Gastroesophageal sphincter (tissue), 4 donors: ENCODE results near the gene RUNDC1. TPM values are rescaled to one million over a fixed set of nuclear protein-coding genes. Genes with fewer than 3 reads are reported as not detected.

Experiments
- ATAC-seq: fragments of 150-250 bp; one replicate; pipeline ENCODE4 v1.9.1; 2016; ENCODE audit warnings: mild to moderate bottlenecking, moderate library complexity
- H3K27ac ChIP-seq, 4 donors: fragments of 200-600 bp; sonication (generic) in 3 of 4; 1 replicate in 3 of 4; 2 replicates in 1 of 4; pipeline ENCODE4 v1.5.1; 2016 to 2019
- H3K27me3 ChIP-seq: fragments of 200-600 bp; sonication (generic); one replicate; pipeline ENCODE4 v1.5.1; 2019
- H3K36me3 ChIP-seq, 2 donors: fragments of 200-600 bp; sonication (generic); one replicate each; pipeline ENCODE4 v1.5.1; 2019; ENCODE audit warnings: control low read depth in 1 of 2
- H3K4me1 ChIP-seq, 3 donors: fragments of 200-600 bp; sonication (generic); 1 replicate in 2 of 3; 2 replicates in 1 of 3; pipeline ENCODE4 v1.5.1; 2016 to 2019; ENCODE audit warnings: control low read depth in 2 of 3
- H3K4me3 ChIP-seq, 2 donors: fragments of 200-600 bp; sonication (generic); one replicate each; pipeline ENCODE4 v1.5.1; 2019; ENCODE audit warnings: mild to moderate bottlenecking in 1 of 2, moderate library complexity in 1 of 2
- H3K9me3 ChIP-seq, 3 donors: fragments of 200-600 bp; sonication (generic); one replicate each; pipeline ENCODE4 v1.5.1; 2017 to 2019; ENCODE audit warnings: control low read depth in 2 of 3
- EP300 ChIP-seq: sonication (generic); formaldehyde crosslinking; IDR thresholded peaks from one replicate; pipeline ENCODE4 v1.6.1; 2017; ENCODE audit warnings: antibody characterized with exemption, mild to moderate bottlenecking
- POLR2A ChIP-seq, 2 donors: fragments of 450-650 bp; IDR thresholded peaks; one replicate each; pipeline ENCODE4 v1.6.1; 2017; ENCODE audit warnings: antibody characterized with exemption in 2 of 2, mild to moderate bottlenecking in 2 of 2, moderate library complexity in 1 of 2
- POLR2AphosphoS5 ChIP-seq: sonication (generic); formaldehyde crosslinking; IDR thresholded peaks from one replicate; pipeline ENCODE4 v1.6.1; 2017; ENCODE audit warnings: antibody characterized with exemption
- WGBS, 2 donors: methylation state at CpG; one replicate each; pipeline ENCODE4 v1.1.5; 2018; ENCODE audit warnings: low coverage in 1 of 2; 5-methylcytosine and 5-hydroxymethylcytosine counted together
- total RNA-seq, 4 donors: library from RNA; depleted of rRNA; stranded (reverse); fragments of >200 nt; gene quantifications; one replicate each; pipeline ENCODE4 v1.1.0, GENCODE V29; 2016
- TF ChIP-seq, protein P1 (sequence below), 4 experiments: fragments of 200-600 bp in 2 of 4; fragments of 450-650 bp in 2 of 4; sonication (generic) in 1 of 4; IDR thresholded peaks; one replicate each; pipeline ENCODE4 v1.5.1; 2017 to 2019; ENCODE audit warnings: antibody characterized with exemption in 4 of 4, mild to moderate bottlenecking in 2 of 4, moderate library complexity in 2 of 4

RUNDC1 gene
- total RNA-seq, 4 donors from 2014 or later: 16.4 to 20.9 (median 19.4) TPM

DNA sequence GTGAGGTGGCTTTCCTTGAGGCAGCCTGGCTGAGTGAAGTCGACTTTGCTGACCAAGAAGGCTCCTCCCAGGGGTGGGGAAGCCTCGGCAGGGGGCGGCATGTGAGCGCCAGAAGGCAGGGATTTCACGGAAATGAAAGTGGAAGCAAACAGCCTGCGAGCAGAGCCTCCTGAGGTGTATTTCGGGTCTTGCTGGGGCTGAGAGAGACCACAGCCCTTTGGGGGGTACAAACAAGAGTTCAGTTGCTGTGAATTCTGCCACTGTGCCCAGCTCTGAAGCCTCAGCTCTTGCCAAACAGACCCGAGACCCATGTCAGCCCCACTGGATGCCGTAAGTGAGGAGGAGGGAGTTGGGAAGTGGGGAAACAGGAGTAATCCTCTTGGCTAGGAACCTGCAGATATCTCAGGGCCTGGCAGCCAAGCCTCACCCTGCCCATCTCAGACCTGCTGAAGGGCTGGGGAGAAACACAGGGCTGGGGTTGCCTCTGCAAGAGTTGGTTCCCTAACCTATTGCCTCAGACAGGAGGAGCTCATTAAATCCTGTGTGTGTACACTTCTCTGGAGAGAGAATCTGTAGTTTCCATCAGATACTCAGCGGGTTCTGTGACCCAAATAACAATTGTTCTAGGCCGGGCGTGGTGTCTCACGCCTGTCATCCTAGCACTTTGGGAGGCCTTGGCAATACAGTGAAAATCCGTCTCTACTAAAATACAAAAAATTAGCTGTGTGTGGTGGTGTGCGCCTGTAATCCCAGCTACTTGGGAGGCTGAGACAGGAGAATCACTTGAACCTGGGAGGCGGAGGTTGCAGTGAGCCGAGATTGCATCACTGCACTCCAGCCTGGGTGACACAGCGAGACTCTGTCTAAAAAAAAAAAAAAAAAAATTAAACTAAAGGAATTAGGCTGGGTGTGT lies 26.5 kb downstream of the RUNDC1 start, which contains the start of gene IFI35:
IFI35 (plus strand) TSS at position 146 of the 913 bp plus-strand sequence; CDS start at position 310, 164 bp downstream.
- Histone ChIP-seq H3K4me1 (peaks cover 0 to 54% (median 3%) of the 10 kb centered on the region in 3 donors), H3K27me3 (no peaks in the 10 kb centered on the region), H3K9me3 (no peaks in the 10 kb centered on the region), H3K27ac (peak within 1 kb of the TSS; percentile 91 to 96 (median 92)), H3K4me3 (peak within 1 kb of the TSS; percentile 72 to 96), H3K36me3 (peaks cover 0 to 32% of the 10 kb centered on the region in 2 donors)
- TF ChIP-seq, protein P1, sequence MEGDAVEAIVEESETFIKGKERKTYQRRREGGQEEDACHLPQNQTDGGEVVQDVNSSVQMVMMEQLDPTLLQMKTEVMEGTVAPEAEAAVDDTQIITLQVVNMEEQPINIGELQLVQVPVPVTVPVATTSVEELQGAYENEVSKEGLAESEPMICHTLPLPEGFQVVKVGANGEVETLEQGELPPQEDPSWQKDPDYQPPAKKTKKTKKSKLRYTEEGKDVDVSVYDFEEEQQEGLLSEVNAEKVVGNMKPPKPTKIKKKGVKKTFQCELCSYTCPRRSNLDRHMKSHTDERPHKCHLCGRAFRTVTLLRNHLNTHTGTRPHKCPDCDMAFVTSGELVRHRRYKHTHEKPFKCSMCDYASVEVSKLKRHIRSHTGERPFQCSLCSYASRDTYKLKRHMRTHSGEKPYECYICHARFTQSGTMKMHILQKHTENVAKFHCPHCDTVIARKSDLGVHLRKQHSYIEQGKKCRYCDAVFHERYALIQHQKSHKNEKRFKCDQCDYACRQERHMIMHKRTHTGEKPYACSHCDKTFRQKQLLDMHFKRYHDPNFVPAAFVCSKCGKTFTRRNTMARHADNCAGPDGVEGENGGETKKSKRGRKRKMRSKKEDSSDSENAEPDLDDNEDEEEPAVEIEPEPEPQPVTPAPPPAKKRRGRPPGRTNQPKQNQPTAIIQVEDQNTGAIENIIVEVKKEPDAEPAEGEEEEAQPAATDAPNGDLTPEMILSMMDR (IDR thresholded peaks at IDR 0.05): peak in 3 of 4 experiments; percentile 4 to 80 (median 18)
- no peak for TF ChIP-seq EP300
- TF ChIP-seq POLR2A (IDR thresholded peaks at IDR 0.05): peak; percentile 30 to 40
- TF ChIP-seq POLR2AphosphoS5: peak; percentile 75
- ATAC-seq: peak; percentile 87
- WGBS, 2 donors: 5 to 26% methylated on average over 7 to 8 of the region's 18 CpGs

DNA sequence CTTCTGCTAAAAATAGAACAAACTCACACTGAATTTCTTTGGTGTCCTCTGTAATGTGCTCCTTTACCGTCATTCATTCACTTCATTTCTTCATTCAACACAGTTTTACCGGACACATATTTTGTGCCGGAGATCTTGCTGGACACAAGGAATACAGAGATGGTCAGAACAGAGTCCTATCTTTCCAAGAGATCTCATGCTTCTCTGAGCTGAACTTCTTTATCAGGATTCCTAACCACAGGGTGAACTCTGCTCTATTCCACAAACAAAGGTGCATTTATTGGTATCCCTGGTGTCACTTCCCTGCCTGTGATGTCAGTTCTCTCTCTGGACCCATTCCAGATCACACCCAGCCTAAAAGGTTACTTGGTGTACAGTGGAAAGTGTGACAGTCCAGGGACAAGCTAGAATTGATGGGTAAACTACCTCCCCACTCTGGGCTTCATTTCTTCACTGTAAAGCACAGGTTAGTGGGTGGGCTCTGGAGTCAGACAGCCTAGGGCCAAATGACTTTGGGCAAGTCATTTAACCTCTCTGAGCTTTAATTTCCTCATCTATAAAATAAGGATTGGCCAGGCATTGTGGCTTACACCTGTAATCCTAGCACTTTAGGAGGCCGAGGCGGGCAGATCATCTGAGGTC lies 30.4 kb downstream of the RUNDC1 start:
- H3K27ac ChIP-seq: peak overlapping the region in 3 of 4 donors; percentile 39 to 67 (median 41)
- WGBS, 2 donors: 72 to 95% methylated on average over 2 to 3 of the region's 5 CpGs
- H3K4me3 ChIP-seq: no peak overlapping the region
- no peaks in the 10 kb centered on the region for H3K27me3 ChIP-seq
- H3K36me3 ChIP-seq: peaks cover 0 to 40% of the 10 kb centered on the region in 2 donors
- H3K4me1 ChIP-seq: peaks cover 0 to 92% (median 28%) of the 10 kb centered on the region in 3 donors
- no peak for ATAC-seq
- TF ChIP-seq POLR2AphosphoS5 (no peak), EP300 (no peak), POLR2A (IDR thresholded peaks at IDR 0.05) (no peak)
- TF ChIP-seq, protein P1 (IDR thresholded peaks at IDR 0.05): no peak
- H3K9me3 ChIP-seq: no peaks in the 10 kb centered on the region

DNA sequence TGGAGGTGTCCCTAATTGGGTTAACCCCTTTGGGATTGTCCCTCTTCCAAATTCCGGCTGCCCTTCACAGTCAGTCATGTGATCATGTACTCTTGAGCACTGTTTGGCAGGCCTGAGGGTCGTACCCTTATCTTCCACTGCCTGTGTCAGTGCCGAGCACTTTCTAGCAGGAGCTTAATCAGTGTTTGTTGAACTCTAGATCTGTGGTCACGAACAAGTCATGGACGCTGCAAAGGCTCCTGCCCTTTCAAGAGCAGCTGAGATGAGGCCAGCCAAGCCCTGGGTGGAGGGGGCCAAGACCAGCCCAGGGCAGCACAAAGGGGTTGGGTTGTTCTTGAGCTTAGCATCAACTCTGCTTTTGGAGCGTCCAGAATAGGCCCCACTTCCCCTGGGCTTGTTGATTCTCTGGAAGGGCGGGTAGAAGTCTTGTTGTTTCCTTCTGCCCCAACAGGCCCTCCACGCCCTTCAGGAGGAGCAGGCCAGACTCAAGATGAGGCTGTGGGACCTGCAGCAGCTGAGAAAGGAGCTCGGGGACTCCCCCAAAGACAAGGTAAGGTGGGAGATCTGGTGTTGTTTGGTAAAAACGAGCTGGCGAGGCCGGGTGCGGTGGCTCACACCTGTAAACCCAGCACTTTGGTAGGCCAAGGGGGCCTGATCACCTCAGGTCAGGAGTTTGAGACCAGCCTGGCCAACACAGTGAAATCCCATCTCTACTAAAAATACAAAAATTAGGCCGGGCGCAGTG lies 31.5 kb downstream of the RUNDC1 start:
- peaks cover 0 to 95% (median 36%) of the 10 kb centered on the region in 3 donors for H3K4me1 ChIP-seq

DNA sequence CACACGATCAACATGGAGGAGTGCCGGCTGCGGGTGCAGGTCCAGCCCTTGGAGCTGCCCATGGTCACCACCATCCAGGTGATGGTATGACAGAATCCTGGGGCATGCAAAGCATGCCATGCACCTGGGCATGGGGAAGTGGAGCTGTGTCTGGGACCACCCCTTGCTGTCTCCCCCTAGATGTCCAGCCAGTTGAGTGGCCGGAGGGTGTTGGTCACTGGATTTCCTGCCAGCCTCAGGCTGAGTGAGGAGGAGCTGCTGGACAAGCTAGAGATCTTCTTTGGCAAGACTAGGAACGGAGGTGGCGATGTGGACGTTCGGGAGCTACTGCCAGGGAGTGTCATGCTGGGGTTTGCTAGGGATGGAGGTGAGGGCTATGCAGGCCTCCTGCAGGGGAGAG lies 32.9 kb downstream of the RUNDC1 start:
- H3K36me3 ChIP-seq: peaks cover 0 to 63% of the 10 kb centered on the region in 2 donors
- H3K4me3 ChIP-seq: no peak overlapping the region
- TF ChIP-seq, protein P1 (IDR thresholded peaks at IDR 0.05): no peak
- no peak for TF ChIP-seq POLR2AphosphoS5
- TF ChIP-seq EP300: no peak
- no peak for TF ChIP-seq POLR2A (IDR thresholded peaks at IDR 0.05)
- peaks cover 0 to 89% (median 42%) of the 10 kb centered on the region in 3 donors for H3K4me1 ChIP-seq
- no peaks in the 10 kb centered on the region for H3K9me3 ChIP-seq
- no CpG with 5 or more reads among the region's 8 CpGs for WGBS, 2 donors
- no peaks in the 10 kb centered on the region for H3K27me3 ChIP-seq
- no peak for ATAC-seq
- H3K27ac ChIP-seq: peak overlapping the region in 3 of 4 donors; percentile 67 to 76 (median 72)

More for the DNA sequence above, 31.5 kb downstream of the RUNDC1 start:
- Histone ChIP-seq H3K27me3 (no peaks in the 10 kb centered on the region), H3K27ac (peak overlapping the region in 3 of 4 donors; percentile 31 to 67 (median 39)), H3K9me3 (no peaks in the 10 kb centered on the region), H3K36me3 (peaks cover 0 to 51% of the 10 kb centered on the region in 2 donors), H3K4me3 (no peak overlapping the region)
- ATAC-seq: no peak
- 40 to 80% methylated on average over 1 to 7 of the region's 15 CpGs for WGBS, 2 donors
- TF ChIP-seq, protein P1 (IDR thresholded peaks at IDR 0.05): no peak
- TF ChIP-seq POLR2A (IDR thresholded peaks at IDR 0.05) (no peak), POLR2AphosphoS5 (no peak), EP300 (no peak)
